ENCODE measurements around the gene SH3BGRL3.
A peak's percentile ranks its signal among the peaks of the same experiment; 100 is the strongest.
"Not testable (repeated sequence)": the region's sequence is repeated elsewhere in the genome, so short reads cannot be mapped to it uniquely, and the experiment has no call there.

The SH3BGRL3 gene

DNA sequence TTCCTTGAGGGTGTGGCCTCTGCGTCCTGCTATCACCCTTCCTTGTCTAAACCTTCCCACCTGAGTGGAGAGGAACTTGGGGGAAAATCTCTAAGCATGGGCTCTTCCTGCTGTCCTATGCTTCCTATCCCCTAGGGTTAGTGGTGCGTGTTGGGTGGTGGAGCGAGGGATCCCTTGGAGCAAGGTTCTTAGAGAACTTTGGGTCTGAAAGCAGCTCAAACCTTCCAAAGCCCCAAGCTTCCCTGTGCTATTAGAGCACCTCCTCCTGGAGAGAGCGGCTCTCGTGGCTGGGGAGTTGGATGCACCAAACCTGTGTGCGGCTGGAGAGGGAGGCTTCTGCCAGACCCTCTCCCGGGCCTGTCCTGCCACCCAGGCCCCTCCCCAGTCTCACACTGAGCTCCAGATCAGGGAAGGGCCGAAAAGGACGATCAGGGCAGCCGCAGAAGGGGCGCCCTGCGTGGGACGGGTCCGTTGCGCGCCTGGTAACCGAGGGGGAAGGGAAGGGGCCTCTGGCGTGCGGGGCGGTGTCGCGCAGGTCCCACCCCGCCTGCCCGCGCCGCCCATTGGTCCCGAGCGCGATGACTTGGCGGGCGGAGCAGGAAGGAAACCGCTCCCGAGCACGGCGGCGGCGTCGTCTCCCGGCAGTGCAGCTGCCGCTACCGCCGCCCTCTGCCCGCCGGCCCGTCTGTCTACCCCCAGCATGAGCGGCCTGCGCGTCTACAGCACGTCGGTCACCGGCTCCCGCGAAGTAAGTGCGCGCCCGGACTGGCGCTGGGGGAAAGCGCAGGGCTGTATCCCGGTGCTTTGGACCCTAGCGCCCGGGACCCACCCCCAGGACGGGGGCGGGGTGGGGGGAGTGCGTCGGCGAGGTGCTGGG lies at the start of gene SH3BGRL3:
Gene SH3BGRL3 (plus strand): TSS at position 631 of the 877 bp plus-strand sequence. CDS start 70 bp downstream, at position 701.
- H3K4me3 ChIP-seq (ENCODE audit: low read depth, low read length) = peak within 1 kb of the TSS; percentile 92
- TF ChIP-seq, protein P1, sequence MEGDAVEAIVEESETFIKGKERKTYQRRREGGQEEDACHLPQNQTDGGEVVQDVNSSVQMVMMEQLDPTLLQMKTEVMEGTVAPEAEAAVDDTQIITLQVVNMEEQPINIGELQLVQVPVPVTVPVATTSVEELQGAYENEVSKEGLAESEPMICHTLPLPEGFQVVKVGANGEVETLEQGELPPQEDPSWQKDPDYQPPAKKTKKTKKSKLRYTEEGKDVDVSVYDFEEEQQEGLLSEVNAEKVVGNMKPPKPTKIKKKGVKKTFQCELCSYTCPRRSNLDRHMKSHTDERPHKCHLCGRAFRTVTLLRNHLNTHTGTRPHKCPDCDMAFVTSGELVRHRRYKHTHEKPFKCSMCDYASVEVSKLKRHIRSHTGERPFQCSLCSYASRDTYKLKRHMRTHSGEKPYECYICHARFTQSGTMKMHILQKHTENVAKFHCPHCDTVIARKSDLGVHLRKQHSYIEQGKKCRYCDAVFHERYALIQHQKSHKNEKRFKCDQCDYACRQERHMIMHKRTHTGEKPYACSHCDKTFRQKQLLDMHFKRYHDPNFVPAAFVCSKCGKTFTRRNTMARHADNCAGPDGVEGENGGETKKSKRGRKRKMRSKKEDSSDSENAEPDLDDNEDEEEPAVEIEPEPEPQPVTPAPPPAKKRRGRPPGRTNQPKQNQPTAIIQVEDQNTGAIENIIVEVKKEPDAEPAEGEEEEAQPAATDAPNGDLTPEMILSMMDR (IDR thresholded peaks at IDR 0.05; ENCODE audit: borderline replicate concordance, insufficient read depth, low read depth, low read length) = 0 out of 2 replicates have a peak, but pooled peaks have one; percentile 23

DNA sequence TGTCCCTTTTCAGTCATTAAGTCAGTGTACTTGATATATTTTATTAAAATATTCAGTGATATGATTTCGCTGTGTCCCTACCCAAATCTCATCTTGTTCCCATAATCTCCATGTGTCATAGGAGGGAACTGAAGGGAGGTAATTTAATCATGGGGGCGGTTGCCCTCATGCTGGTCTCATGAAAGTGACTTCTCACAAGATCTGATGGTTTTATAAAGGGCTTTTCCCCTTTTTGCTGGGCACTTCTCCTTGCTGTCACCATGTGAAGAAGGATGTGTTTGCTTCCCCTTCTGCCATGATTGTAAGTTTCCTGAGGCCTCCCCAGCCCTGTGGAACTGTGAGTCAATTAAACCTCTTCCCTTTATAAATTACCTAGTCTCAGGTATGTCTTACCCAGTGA lies 49.2 kb upstream of the SH3BGRL3 start:
- H3K4me3 ChIP-seq (ENCODE audit: low read depth, low read length) = not testable (repeated sequence)

DNA sequence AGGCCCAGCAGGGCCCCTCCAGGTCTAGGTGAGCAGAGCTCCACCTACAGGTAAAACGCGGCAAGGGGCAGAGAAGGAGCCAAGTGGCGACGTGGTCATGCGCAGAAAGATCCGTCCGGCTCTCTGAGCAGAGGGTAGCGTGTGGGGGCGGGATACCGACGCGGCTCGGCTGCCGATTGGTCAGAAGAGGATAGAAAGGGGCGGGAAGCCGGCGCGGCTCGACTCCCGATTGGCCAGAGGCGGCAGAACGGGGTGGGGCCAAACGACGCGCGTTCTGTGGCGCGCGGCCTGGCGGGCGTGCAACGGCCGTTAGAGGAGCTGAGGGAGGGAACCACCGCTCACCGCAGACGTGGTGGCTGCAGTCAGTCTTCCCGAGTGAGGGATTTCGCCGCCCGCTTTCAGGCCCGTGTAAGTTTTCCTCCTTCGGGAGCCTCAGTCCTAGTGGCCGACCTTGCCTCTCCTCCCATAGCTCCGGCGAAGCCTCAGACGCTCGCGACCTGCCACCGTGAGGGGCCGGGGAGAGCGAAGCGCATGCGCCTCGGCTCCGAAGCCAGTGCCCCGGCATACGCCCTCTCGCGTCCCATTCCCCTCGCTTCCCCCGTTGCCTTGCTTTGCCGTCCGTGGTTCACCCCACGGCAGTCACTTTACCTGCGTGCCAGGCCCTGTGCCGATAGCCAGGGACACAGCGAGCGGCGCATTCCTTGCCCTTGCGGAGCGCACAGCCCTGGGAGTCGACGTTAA lies 45.8 kb upstream of the SH3BGRL3 start, which contains the start of gene CEP85:
Gene CEP85 (plus strand): TSS at position 298 of the 741 bp plus-strand sequence. CDS start 5,584 bp downstream, outside the sequence.
- H3K4me3 ChIP-seq (ENCODE audit: low read depth, low read length) = peak within 1 kb of the TSS; percentile 71
- TF ChIP-seq, protein P1 (IDR thresholded peaks at IDR 0.05; ENCODE audit: borderline replicate concordance, insufficient read depth, low read depth, low read length) = peak; percentile 90

DNA sequence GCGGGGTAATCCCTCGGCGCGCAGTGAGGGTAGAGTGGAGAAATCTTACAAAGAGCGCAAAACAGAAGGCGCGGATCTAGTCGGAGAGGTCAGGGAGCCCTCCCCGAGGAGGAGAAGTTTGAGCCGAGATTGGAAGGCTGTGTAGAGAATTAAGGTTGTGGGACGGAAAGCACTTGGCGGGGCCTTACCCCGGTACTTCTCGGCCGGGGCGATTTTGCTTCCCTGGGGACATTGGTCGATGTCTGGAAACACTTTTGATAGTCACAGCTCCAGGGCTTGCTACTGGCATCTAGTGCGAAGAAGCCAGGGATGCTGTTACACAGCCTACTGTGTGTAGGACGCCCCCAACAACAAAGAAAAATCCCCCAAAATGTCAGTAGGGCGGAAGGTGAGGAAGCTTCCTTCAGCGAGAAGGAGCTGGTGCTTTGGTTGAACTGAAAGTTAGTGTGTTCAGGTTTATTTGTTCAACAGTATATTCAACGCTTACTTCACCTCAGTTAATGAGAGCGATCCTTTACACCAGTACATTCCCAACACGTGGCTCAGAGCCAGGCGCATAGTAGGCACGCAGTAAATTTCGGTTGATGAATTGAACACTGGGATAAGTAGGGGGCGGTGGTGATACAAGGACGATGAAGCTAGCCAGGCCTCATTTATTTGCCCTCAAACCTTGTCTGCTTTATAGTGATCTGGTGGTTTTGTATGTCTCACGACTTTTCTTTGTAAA lies 45.1 kb upstream of the SH3BGRL3 start:
- TF ChIP-seq, protein P1 (IDR thresholded peaks at IDR 0.05; ENCODE audit: borderline replicate concordance, insufficient read depth, low read depth, low read length) = 0 out of 2 replicates have a peak, but pooled peaks have one; percentile 7
- peak overlapping the region; percentile 71 for H3K4me3 ChIP-seq (ENCODE audit: low read depth, low read length)

DNA sequence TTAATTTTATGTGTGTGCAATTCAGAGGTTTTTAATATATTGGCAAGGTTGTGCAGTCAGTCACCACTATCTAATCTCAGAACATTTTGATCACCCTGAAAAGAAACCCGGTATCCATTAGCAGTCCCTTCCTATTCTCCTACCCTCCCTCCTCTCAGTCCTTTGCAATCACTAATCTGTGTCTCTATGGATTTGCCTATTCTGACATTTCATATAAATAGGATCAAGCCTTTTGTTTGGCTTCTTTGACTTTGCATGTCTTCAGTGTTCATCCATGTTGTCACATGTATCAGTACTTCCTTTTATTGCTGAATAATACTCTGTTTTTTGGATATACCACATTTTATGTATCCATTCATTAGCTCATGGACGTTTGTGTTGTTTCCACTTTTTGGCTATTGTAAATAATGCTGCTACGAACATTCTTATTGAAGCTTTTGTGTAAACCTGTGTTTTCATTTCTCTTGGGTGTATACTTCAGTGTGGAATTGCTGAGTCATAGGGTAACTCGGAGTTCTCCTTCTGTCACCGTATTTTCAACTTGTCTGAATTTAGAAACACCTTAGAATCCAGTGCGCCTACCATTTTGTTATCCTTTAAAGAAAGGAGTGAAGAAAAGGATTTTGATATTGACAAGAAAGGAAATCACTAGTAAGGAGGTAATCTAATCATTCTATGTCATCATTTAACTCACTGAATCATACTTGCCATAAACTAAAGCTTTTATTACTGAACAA lies 42.5 kb upstream of the SH3BGRL3 start:
- TF ChIP-seq, protein P1 (IDR thresholded peaks at IDR 0.05; ENCODE audit: borderline replicate concordance, insufficient read depth, low read depth, low read length) = no peak
- H3K4me3 ChIP-seq (ENCODE audit: low read depth, low read length) = no peak overlapping the region

DNA sequence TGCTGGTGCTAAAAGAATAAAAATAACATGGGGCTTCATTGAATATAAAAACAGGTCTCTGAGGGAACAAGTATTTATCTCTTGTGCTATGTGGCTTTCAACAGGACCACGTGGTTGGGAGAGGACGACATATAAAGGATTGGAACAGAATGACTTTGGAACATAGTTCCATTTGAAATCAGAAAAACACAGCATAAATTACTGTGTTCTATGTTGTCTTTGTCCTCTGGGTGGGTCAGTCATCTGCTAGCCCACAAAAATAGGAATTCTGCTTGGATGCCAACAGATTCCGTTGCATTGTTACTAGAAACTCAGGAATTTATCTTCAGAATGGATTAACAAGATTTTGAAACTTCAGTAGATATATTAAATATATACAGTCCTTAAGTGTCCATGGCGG lies 40.0 kb upstream of the SH3BGRL3 start:
- no peak overlapping the region for H3K4me3 ChIP-seq (ENCODE audit: low read depth, low read length)
- TF ChIP-seq, protein P1 (IDR thresholded peaks at IDR 0.05; ENCODE audit: borderline replicate concordance, insufficient read depth, low read depth, low read length) = no peak
